Skeletal muscle satellite cell (primary cell): ENCODE results near the gene PPP1R18.

ENCODE experiments used
- H3K27me3 ChIP-seq: 2 replicates; pipeline ENCODE4 v1.7.0; 2013; ENCODE audit warnings: low read length; ENCODE audit not compliant: control insufficient read depth, insufficient read depth
- H3K36me3 ChIP-seq: 2 replicates; pipeline ENCODE4 v1.7.0; 2013; ENCODE audit warnings: mild to moderate bottlenecking, control low read depth, low read length; ENCODE audit not compliant: insufficient read depth
- H3K4me1 ChIP-seq: 2 replicates; pipeline ENCODE4 v1.7.0; 2013; ENCODE audit warnings: low read length; ENCODE audit not compliant: control insufficient read depth, insufficient read depth
- H3K4me2 ChIP-seq: 2 replicates; pipeline ENCODE4 v1.7.0; 2013; ENCODE audit warnings: mild to moderate bottlenecking, low read length
- H3K4me3 ChIP-seq: 2 replicates; pipeline ENCODE4 v1.7.0; 2013; ENCODE audit warnings: low read length
- H3K9ac ChIP-seq: 2 replicates; pipeline ENCODE4 v1.7.0; 2013; ENCODE audit warnings: mild to moderate bottlenecking, low read depth, low read length, moderate library complexity
- H3K9me3 ChIP-seq: replicated peaks from 2 replicates; pipeline ENCODE4 v1.7.0; 2013; ENCODE audit warnings: mild to moderate bottlenecking, control low read depth, low read length

PPP1R18 gene

GRCh38 chr6:30717129-30717844 is 30.8 kb upstream of the PPP1R18 start, which contains the start of gene MDC1:
MDC1 (minus strand) TSS chr6:30717281; CDS start chr6:30715175, 2,106 bp downstream.
- H3K4me1 ChIP-seq = peaks cover 19% of the 10 kb centered on the region
- H3K4me2 ChIP-seq = peak within 1 kb of the TSS; percentile 92
- peaks cover 28% of the 10 kb centered on the region for H3K36me3 ChIP-seq
- no peaks in the 10 kb centered on the region for H3K9me3 ChIP-seq
- no peaks in the 10 kb centered on the region for H3K27me3 ChIP-seq
- peak within 1 kb of the TSS; percentile 92 for H3K9ac ChIP-seq
- H3K4me3 ChIP-seq = peak within 1 kb of the TSS; percentile 86

GRCh38 chr6:30716879-30717128 is 30.4 kb upstream of the PPP1R18 start:
- Histone ChIP-seq H3K9me3 (no peaks in the 10 kb centered on the region), H3K4me3 (peak overlapping the region; percentile 86), H3K36me3 (peaks cover 29% of the 10 kb centered on the region), H3K4me2 (peak overlapping the region; percentile 92), H3K9ac (peak overlapping the region; percentile 92), H3K27me3 (no peaks in the 10 kb centered on the region), H3K4me1 (peaks cover 19% of the 10 kb centered on the region)

- Histone ChIP-seq H3K9ac (no peak overlapping the region), H3K4me3 (no peak overlapping the region), H3K9me3 (no peaks in the 10 kb centered on the region), H3K36me3 (peaks cover 34% of the 10 kb centered on the region), H3K4me1 (peaks cover 16% of the 10 kb centered on the region), H3K27me3 (no peaks in the 10 kb centered on the region), H3K4me2 (no peak overlapping the region)
Measured at GRCh38 chr6:30714263-30714662, 27.8 kb upstream of the PPP1R18 start.

GRCh38 chr6:30712441-30712945 is 26.0 kb upstream of the PPP1R18 start:
- Histone ChIP-seq H3K4me2 (no peak overlapping the region), H3K9ac (no peak overlapping the region), H3K4me1 (peaks cover 7% of the 10 kb centered on the region), H3K9me3 (no peaks in the 10 kb centered on the region), H3K4me3 (no peak overlapping the region), H3K27me3 (no peaks in the 10 kb centered on the region), H3K36me3 (peaks cover 42% of the 10 kb centered on the region)

GRCh38 chr6:30711758-30712380 is 25.4 kb upstream of the PPP1R18 start:
- Histone ChIP-seq H3K9ac (no peak overlapping the region), H3K4me3 (no peak overlapping the region), H3K27me3 (no peaks in the 10 kb centered on the region), H3K4me1 (peaks cover 7% of the 10 kb centered on the region), H3K9me3 (no peaks in the 10 kb centered on the region), H3K36me3 (peaks cover 48% of the 10 kb centered on the region), H3K4me2 (no peak overlapping the region)

- Histone ChIP-seq H3K4me3 (no peak overlapping the region), H3K4me1 (no peaks in the 10 kb centered on the region), H3K9me3 (no peaks in the 10 kb centered on the region), H3K36me3 (peaks cover 52% of the 10 kb centered on the region), H3K27me3 (no peaks in the 10 kb centered on the region), H3K9ac (no peak overlapping the region), H3K4me2 (no peak overlapping the region)
Measured at GRCh38 chr6:30709101-30709868, 22.8 kb upstream of the PPP1R18 start.

GRCh38 chr6:30707281-30707850 is 20.9 kb upstream of the PPP1R18 start:
- peaks cover 55% of the 10 kb centered on the region for H3K36me3 ChIP-seq
- H3K9ac ChIP-seq = no peak overlapping the region
- H3K27me3 ChIP-seq = no peaks in the 10 kb centered on the region
- no peaks in the 10 kb centered on the region for H3K4me1 ChIP-seq
- H3K4me3 ChIP-seq = no peak overlapping the region
- no peaks in the 10 kb centered on the region for H3K9me3 ChIP-seq
- no peak overlapping the region for H3K4me2 ChIP-seq

GRCh38 chr6:30705620-30706019 is 19.2 kb upstream of the PPP1R18 start:
- no peaks in the 10 kb centered on the region for H3K27me3 ChIP-seq
- peaks cover 45% of the 10 kb centered on the region for H3K36me3 ChIP-seq
- H3K4me2 ChIP-seq = no peak overlapping the region
- H3K9me3 ChIP-seq = no peaks in the 10 kb centered on the region
- no peak overlapping the region for H3K9ac ChIP-seq
- H3K4me1 ChIP-seq = no peaks in the 10 kb centered on the region
- H3K4me3 ChIP-seq = no peak overlapping the region

- no peaks in the 10 kb centered on the region for H3K9me3 ChIP-seq
- H3K36me3 ChIP-seq = peaks cover 54% of the 10 kb centered on the region
- H3K4me2 ChIP-seq = no peak overlapping the region
- H3K27me3 ChIP-seq = no peaks in the 10 kb centered on the region
- H3K4me1 ChIP-seq = no peaks in the 10 kb centered on the region
- no peak overlapping the region for H3K9ac ChIP-seq
- no peak overlapping the region for H3K4me3 ChIP-seq
Measured at GRCh38 chr6:30703821-30704220, 17.4 kb upstream of the PPP1R18 start.

GRCh38 chr6:30703011-30703410 is 16.6 kb upstream of the PPP1R18 start:
- Histone ChIP-seq H3K9ac (no peak overlapping the region), H3K27me3 (no peaks in the 10 kb centered on the region), H3K4me2 (no peak overlapping the region), H3K36me3 (peaks cover 49% of the 10 kb centered on the region), H3K4me3 (no peak overlapping the region), H3K9me3 (no peaks in the 10 kb centered on the region), H3K4me1 (no peaks in the 10 kb centered on the region)

- no peaks in the 10 kb centered on the region for H3K27me3 ChIP-seq
- no peak overlapping the region for H3K4me3 ChIP-seq
- no peak overlapping the region for H3K9ac ChIP-seq
- peaks cover 5% of the 10 kb centered on the region for H3K4me1 ChIP-seq
- no peaks in the 10 kb centered on the region for H3K9me3 ChIP-seq
- H3K36me3 ChIP-seq = peaks cover 36% of the 10 kb centered on the region
- H3K4me2 ChIP-seq = no peak overlapping the region
Measured at GRCh38 chr6:30700340-30700739, 13.9 kb upstream of the PPP1R18 start.
